Loucy (cell line): ENCODE measurements around the gene PHOSPHO2.

Source experiments
- CTCF ChIP-seq: fragments of 200-600 bp; sonication (generic); conservative IDR thresholded peaks from 2 replicates; pipeline ENCODE4 v1.5.1; 2014; ENCODE audit warnings: mild to moderate bottlenecking, antibody characterized with exemption, low read length
- EZH2phosphoT487 ChIP-seq: fragments of 200-600 bp; IDR thresholded peaks from 2 replicates; pipeline ENCODE4 v1.6.1; 2018; ENCODE audit warnings: antibody characterized with exemption, mild to moderate bottlenecking, moderate library complexity, borderline replicate concordance

GRCh38 chr2:169709981-169710380 is 15.7 kb downstream of the PHOSPHO2 start:
- no peak for TF ChIP-seq CTCF
- no peak for TF ChIP-seq EZH2phosphoT487
